Psoas muscle (tissue), 8 donors: ENCODE measurements around the gene CDKAL1. TPM values are rescaled to one million over a fixed set of nuclear protein-coding genes. Genes with fewer than 3 reads are reported as not detected.
A peak's percentile ranks its signal among the peaks of the same experiment; 100 is the strongest.

Source experiments
- ATAC-seq, 4 donors: fragments of 200-7000 bp; cut with Tn5 transposase; one replicate each; pipeline ENCODE4 v1.9.1; 2020; ENCODE audit warnings: moderate library complexity in 3 of 4, mild to moderate bottlenecking in 2 of 4
- DNase-seq, 2 donors: peaks; one replicate each; pipeline ENCODE4 v3.0.0-alpha.2; 2020
- H3K27ac ChIP-seq: fragments of 200-600 bp; one replicate; pipeline ENCODE4 v1.8.0; 2022
- H3K27me3 ChIP-seq, 3 donors: fragments of 200-600 bp in 1 of 3; one replicate each; pipeline versions ENCODE4 v1.6.1 to v1.8.0; 2013 to 2022; ENCODE audit warnings: low read length in 2 of 3, mild to moderate bottlenecking in 2 of 3, moderate library complexity in 1 of 3; ENCODE audit not compliant: insufficient read depth in 3 of 3
- H3K36me3 ChIP-seq, 2 donors: fragments of 200-600 bp in 1 of 2; one replicate each; pipeline versions ENCODE4 v1.6.1 to v1.8.0; 2013 to 2022; ENCODE audit warnings: low read depth in 1 of 2, mild to moderate bottlenecking in 1 of 2, moderate library complexity in 1 of 2; ENCODE audit not compliant: insufficient read depth in 1 of 2
- H3K4me1 ChIP-seq: fragments of 200-600 bp; one replicate; pipeline ENCODE4 v1.8.0; 2022
- H3K4me3 ChIP-seq: fragments of 200-600 bp; one replicate; pipeline ENCODE4 v1.8.0; 2022; ENCODE audit warnings: mild to moderate bottlenecking
- H3K9me3 ChIP-seq: fragments of 200-600 bp; one replicate; pipeline ENCODE4 v1.8.0; 2022
- CTCF ChIP-seq: fragments of 200-600 bp; IDR thresholded peaks from one replicate; pipeline ENCODE4 v1.8.0; 2022; ENCODE audit warnings: antibody characterized with exemption
- WGBS, 3 donors: extraction: QIAGEN DNeasy Blood & Tissue Kit; methylation state at CpG; one replicate each; pipeline versions ENCODE4 v1.1.6 to v1.1.7; 2013; 5-methylcytosine and 5-hydroxymethylcytosine counted together
- intact Hi-C, 2 donors: fragments of 100-400 bp; cut with DNase I; formaldehyde crosslinking; loops; one replicate each; pipeline versions ENCODE4 v1.11.0 to v1.14.2; 2022
- polyA plus RNA-seq, 3 donors: library from polyadenylated mRNA; stranded (reverse); fragments of 200-250 nt; gene quantifications; one replicate each; pipeline ENCODE4 v1.2.3, GENCODE V29; 2013
- total RNA-seq, 4 donors: library from RNA; stranded (reverse); fragmentation: NEBNext Ultra II Directional in 2 of 4; extraction: Animal tissue kit (Norgen Biotek cat#: 25700) in 2 of 4; gene quantifications; one replicate each; pipeline versions ENCODE4 v1.2.1 to v1.2.4, GENCODE V29; 2021 to 2023
- donor health status: healthy with polysubstance abuse.
- donor health status: DM: no; HTN: no; CAD: no; lungs with moderate emphysema.
- donor health status: Bipolar disorder and iron deficiency.
- donor health status: healthy.
- donor health status: DM: yes; HTN: yes; CAD: no.
- donor health status: DM: no; HTN: no; CAD: no.
- donor health status: DM: no; HTN: no; CAD: no.
- donor health status: DM: yes; HTN: yes; CAD: no.

The CDKAL1 gene
- total and polyA plus RNA-seq, 7 donors, result 4.5 to 16.1 (median 12.9) TPM

- no peaks in the 10 kb centered on the region for H3K36me3 ChIP-seq
- no peak overlapping the region for H3K4me3 ChIP-seq
- no peaks in the 10 kb centered on the region for H3K27me3 ChIP-seq
- TF ChIP-seq CTCF, result no peak
- ATAC-seq, result no peak
- H3K9me3 ChIP-seq, result no peaks in the 10 kb centered on the region
- 90 to 95% (median 94%) methylated on average over 3 of the region's 3 CpGs for WGBS, 3 donors
- no peaks in the 10 kb centered on the region for H3K4me1 ChIP-seq
- no peak for DNase-seq
- no peak overlapping the region for H3K27ac ChIP-seq
- intact Hi-C loops, result no loop called here
These were observed 533.3 kb downstream of the CDKAL1 start for GRCh38 chr6:21067521-21067920.

- H3K4me1 ChIP-seq, result no peaks in the 10 kb centered on the region
- H3K27me3 ChIP-seq, result no peaks in the 10 kb centered on the region
- intact Hi-C loops, result no loop called here
- no peaks in the 10 kb centered on the region for H3K36me3 ChIP-seq
- TF ChIP-seq CTCF, result no peak
- DNase-seq (no peak), ATAC-seq (no peak)
- H3K4me3 ChIP-seq, result no peak overlapping the region
- H3K27ac ChIP-seq, result no peak overlapping the region
- 59 to 72% (median 69%) methylated on average over 2 of the region's 2 CpGs for WGBS, 3 donors
- H3K9me3 ChIP-seq, result no peaks in the 10 kb centered on the region
These were observed 536.4 kb downstream of the CDKAL1 start for GRCh38 chr6:21070620-21071019.

GRCh38 chr6:21071780-21072468, 537.7 kb downstream of the CDKAL1 start:
- DNase-seq (no peak), ATAC-seq (peak in 1 of 4 donors; percentile 41)
- H3K4me1 ChIP-seq, result no peaks in the 10 kb centered on the region
- 41 to 51% (median 45%) methylated on average over 8 of the region's 8 CpGs for WGBS, 3 donors
- H3K27me3 ChIP-seq, result no peaks in the 10 kb centered on the region
- no peaks in the 10 kb centered on the region for H3K36me3 ChIP-seq
- intact Hi-C loops, result no loop called here
- H3K27ac ChIP-seq, result no peak overlapping the region
- TF ChIP-seq CTCF, result no peak
- no peaks in the 10 kb centered on the region for H3K9me3 ChIP-seq
- H3K4me3 ChIP-seq, result no peak overlapping the region

GRCh38 chr6:21073318-21073839, 539.1 kb downstream of the CDKAL1 start:
- no peak for TF ChIP-seq CTCF

GRCh38 chr6:21074484-21074883, 540.2 kb downstream of the CDKAL1 start:
- WGBS, 3 donors, result 96 to 100% (median 97%) methylated on average over 1 of the region's 1 CpG
- Histone ChIP-seq H3K27ac (no peak overlapping the region), H3K36me3 (no peaks in the 10 kb centered on the region), H3K27me3 (no peaks in the 10 kb centered on the region), H3K4me3 (no peak overlapping the region), H3K4me1 (no peaks in the 10 kb centered on the region), H3K9me3 (no peaks in the 10 kb centered on the region)
- no peak for ATAC-seq
- no peak for DNase-seq
- no peak for TF ChIP-seq CTCF
- intact Hi-C loops, result no loop called here

More at GRCh38 chr6:21073318-21073839, 539.1 kb downstream of the CDKAL1 start:
- H3K4me3 ChIP-seq, result no peak overlapping the region
- ATAC-seq (no peak), DNase-seq (no peak)
- intact Hi-C loops, result no loop called here
- H3K27ac ChIP-seq, result no peak overlapping the region
- no peaks in the 10 kb centered on the region for H3K4me1 ChIP-seq
- H3K9me3 ChIP-seq, result no peaks in the 10 kb centered on the region
- H3K27me3 ChIP-seq, result no peaks in the 10 kb centered on the region
- 94 to 97% (median 95%) methylated on average over 2 of the region's 2 CpGs for WGBS, 3 donors
- H3K36me3 ChIP-seq, result no peaks in the 10 kb centered on the region
